Subcutaneous adipose tissue (tissue), 4 donors: ENCODE data around the gene CIAO3. TPM values are rescaled to one million over a fixed set of nuclear protein-coding genes. Genes with fewer than 3 reads are reported as not detected.

ENCODE experiments used
- total RNA-seq, 4 donors: library from RNA; depleted of rRNA; stranded (reverse); fragments of >200 nt; gene quantifications; one replicate each; pipeline ENCODE4 v1.1.0, GENCODE V29; 2016
- TF ChIP-seq, protein P1 (sequence below): fragments of 450-650 bp; IDR thresholded peaks from one replicate; pipeline ENCODE4 v1.5.1; 2016; ENCODE audit warnings: low read depth, mild to moderate bottlenecking, control low read depth, antibody characterized with exemption, moderate library complexity

The CIAO3 gene
- total RNA-seq, 4 donors from 2014 or later: 17.6 to 39.0 (median 22.5) TPM

DNA sequence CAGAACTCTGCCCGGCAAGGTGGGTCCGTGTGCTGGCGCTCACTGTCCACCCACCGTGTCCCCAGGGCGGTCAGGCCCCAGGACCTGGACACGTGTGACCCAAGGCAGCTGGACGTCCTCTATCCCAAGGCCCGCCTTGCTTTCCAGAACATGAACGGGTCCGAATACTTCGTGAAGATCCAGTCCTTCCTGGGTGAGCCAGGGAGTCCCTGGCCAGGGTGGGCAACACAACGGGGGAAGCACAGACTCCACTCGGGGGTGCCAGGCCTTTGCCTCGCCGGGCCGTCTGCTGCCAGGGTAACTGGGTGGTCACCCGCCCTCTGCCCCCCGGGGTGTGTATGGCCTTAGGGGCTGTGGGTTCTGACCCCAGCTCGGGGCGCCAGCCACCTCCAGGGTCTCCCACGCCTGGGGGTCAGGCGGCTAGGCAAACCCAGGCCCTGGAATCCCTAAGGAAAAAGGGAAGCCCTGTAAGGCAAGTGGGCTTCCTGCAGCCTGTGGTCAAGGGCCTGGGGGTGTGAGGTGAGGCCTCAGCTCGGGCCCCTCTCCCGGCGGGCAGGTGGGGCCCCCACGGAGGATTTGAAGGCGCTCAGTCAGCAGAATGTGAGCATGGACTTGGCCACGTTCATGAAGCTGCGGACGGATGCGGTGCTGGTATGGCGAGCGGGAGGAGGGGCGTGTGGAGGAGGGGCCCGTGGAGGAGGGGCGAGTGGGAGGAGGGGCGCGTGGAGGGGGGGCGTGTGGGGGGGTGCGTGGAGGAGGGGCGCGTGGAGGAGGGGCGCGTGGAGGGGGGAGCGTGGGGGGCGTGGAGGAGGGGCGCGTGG is 26.2 kb upstream of the CIAO3 start:
- TF ChIP-seq, protein P1, sequence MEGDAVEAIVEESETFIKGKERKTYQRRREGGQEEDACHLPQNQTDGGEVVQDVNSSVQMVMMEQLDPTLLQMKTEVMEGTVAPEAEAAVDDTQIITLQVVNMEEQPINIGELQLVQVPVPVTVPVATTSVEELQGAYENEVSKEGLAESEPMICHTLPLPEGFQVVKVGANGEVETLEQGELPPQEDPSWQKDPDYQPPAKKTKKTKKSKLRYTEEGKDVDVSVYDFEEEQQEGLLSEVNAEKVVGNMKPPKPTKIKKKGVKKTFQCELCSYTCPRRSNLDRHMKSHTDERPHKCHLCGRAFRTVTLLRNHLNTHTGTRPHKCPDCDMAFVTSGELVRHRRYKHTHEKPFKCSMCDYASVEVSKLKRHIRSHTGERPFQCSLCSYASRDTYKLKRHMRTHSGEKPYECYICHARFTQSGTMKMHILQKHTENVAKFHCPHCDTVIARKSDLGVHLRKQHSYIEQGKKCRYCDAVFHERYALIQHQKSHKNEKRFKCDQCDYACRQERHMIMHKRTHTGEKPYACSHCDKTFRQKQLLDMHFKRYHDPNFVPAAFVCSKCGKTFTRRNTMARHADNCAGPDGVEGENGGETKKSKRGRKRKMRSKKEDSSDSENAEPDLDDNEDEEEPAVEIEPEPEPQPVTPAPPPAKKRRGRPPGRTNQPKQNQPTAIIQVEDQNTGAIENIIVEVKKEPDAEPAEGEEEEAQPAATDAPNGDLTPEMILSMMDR: no peak

DNA sequence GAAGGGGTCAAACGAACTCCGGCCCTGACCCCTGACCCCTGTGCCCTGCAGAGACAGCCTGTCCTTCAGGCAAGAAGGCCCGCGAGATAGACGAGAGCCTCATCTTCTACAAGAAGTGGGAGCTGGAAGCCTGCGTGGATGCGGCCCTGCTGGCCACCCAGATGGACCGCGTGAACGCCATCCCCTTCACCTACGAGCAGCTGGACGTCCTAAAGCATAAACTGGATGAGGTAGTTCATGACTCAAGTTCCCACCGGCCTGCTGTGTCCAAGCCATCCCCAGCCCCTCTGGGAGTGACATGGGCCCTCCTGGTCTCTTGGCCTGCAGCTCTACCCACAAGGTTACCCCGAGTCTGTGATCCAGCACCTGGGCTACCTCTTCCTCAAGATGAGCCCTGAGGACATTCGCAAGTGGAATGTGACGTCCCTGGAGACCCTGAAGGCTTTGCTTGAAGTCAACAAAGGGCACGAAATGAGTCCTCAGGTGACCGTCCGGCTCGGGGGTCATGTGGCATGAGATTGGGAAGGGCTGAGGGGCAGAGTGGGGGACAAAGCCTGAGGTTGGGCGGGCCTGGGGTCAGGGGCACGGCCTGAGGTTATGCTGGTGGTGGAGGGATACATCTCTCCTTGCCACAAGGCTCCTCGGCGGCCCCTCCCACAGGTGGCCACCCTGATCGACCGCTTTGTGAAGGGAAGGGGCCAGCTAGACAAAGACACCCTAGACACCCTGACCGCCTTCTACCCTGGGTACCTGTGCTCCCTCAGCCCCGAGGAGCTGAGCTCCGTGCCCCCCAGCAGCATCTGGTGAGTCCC is 25.4 kb upstream of the CIAO3 start:
- TF ChIP-seq, protein P1: no peak

DNA sequence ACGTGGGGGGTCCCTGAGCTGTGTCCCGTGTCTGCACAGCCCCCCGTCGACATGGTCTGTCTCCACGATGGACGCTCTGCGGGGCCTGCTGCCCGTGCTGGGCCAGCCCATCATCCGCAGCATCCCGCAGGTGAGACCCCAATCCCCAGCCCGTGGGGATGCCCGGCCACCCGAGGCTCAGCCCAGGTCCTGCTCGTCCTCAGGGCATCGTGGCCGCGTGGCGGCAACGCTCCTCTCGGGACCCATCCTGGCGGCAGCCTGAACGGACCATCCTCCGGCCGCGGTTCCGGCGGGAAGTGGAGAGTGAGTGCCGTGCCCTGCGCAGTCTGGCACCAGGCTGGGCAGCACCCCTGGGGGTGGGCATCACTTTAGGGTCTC is 24.7 kb upstream of the CIAO3 start:
- TF ChIP-seq, protein P1: no peak

DNA sequence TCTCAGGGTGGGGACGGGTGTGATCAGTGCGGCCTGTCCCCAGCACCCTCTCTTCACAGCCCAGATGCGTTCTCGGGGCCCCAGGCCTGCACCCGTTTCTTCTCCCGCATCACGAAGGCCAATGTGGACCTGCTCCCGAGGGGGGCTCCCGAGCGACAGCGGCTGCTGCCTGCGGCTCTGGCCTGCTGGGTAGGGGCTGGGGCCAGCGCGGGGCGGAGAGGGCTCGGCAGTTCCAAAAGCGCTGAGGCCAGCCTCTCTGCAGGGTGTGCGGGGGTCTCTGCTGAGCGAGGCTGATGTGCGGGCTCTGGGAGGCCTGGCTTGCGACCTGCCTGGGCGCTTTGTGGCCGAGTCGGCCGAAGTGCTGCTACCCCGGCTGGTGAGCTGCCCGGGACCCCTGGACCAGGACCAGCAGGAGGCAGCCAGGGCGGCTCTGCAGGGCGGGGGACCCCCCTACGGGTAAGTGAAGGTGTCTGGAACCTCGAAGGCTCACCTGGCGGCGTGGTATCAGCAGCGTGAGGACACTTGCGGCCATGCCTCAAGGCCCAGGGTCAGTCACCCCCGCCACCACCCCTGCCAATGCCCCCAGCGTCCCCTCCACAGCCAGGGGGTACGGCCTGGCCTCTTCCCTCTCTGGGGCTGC is 24.2 kb upstream of the CIAO3 start:
- TF ChIP-seq, protein P1: no peak

DNA sequence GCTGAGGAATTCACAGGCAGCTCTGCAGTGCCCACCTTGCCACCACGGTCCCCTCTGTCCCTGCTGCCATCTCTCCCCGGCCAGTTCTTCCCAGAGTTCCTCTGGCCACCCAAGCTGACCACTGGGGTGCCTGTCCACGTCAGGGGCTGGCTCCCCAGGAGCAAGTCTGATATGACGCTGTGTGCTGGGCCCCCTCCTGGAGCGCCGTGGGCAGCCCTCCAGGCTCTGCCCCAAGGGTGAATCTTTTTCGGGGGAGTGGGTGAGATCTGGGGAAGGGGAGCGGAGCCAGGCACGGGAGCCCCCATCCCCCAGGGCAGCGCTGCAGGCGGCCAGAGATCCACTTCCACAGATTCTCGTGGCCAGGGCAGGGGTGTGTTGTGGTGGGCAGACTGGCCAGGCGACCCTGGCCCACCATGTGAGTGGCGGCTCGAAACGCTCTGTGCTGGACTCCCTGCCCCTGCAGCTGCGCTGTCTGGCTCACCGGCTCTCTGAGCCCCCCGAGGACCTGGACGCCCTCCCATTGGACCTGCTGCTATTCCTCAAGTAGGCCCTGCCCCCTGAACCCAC is 23.5 kb upstream of the CIAO3 start:
- TF ChIP-seq, protein P1: no peak

DNA sequence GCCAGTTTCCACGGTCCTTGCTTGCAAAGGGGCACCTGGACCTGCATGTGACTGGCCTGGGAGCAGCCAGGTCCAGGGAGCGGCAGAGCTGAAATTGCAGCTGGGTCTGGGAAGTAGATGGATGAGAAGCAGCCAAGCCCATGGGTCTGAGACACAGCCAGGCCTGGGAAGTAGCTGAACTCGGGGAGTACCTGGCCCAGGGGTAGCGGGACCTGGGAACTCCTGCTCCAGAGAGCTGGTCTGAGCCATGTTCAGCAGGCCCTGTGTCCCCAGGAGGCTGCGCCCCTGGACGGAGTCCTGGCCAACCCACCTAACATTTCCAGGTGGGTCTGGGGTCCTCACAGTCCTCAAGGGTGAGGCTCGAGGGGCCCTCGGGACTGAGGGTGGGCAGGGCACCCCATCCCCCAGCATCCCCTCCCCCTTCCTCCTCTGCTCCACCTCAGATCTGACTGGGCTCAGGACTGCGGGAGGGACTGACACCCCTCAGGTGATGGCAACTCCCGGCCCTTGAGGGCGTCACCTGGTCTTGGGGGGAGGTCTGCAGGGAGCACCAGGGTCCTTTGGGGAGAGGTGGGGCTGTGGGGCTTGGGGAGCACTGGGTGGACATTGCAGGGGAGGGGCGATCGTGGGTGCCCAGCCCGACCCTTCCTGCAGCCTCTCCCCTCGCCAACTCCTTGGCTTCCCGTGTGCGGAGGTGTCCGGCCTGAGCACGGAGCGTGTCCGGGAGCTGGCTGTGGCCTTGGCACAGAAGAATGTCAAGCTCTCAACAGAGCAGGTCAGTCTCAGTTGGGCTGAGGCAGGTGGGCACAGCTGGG is 22.8 kb upstream of the CIAO3 start:
- TF ChIP-seq, protein P1: no peak
